Measurements from ENCODE around the gene SLC6A18. TPM values are rescaled to one million over a fixed set of nuclear protein-coding genes. Genes with fewer than 3 reads are reported as not detected.
A peak's percentile ranks its signal among the peaks of the same experiment; 100 is the strongest.

The SLC6A18 gene
- total and polyA plus RNA-seq, 2 of the 13 experiments (the other 11 are each of a cell fraction or from before 2014, with no cell fraction given): not detected

DNA sequence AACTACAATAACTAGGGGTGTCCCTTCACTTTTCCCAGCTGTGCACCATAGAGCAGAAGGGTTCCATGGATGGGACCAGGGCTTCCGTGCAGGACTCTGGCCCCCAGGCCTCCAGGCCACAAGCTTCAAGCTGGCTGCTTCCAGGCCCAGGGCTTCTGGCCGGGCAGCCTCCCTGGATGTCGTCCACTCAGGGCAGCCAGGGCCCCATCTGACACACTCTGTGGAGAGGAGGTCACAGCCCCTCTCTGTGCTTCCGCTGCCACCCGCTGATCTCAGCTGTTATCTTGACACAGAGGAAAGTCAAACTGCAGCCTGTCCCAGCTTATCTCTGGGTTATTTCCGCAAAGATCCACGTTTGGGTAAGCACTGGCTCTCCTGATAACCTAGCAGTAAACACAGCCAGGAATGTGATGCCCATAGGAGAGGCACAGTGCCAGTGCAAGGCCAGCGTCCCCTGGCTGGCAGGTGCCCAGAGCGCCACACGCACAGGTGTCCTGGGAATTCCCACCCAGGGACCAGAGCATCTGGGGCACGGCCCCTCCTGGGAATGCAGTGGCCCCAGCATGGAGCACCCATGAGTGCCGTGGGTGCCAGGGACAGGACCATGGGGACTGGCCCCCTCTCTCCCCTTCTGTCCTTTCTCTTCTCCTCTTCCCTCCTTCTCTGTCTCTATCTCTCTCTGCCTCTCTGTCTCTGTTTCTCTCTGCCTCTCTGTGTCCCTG lies 39.4 kb upstream of the SLC6A18 start (continued):
- TF ChIP-seq, protein P1, sequence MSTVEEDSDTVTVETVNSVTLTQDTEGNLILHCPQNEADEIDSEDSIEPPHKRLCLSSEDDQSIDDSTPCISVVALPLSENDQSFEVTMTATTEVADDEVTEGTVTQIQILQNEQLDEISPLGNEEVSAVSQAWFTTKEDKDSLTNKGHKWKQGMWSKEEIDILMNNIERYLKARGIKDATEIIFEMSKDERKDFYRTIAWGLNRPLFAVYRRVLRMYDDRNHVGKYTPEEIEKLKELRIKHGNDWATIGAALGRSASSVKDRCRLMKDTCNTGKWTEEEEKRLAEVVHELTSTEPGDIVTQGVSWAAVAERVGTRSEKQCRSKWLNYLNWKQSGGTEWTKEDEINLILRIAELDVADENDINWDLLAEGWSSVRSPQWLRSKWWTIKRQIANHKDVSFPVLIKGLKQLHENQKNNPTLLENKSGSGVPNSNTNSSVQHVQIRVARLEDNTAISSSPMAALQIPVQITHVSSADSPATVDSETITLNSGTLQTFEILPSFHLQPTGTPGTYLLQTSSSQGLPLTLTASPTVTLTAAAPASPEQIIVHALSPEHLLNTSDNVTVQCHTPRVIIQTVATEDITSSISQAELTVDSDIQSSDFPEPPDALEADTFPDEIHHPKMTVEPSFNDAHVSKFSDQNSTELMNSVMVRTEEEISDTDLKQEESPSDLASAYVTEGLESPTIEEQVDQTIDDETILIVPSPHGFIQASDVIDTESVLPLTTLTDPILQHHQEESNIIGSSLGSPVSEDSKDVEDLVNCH (CRISPR knock-in tag; IDR thresholded peaks at IDR 0.05): no peak
- TF ChIP-seq ZNF558 (CRISPR knock-in tag; IDR thresholded peaks at IDR 0.05; ENCODE audit: borderline replicate concordance) (no peak), SPEN (CRISPR knock-in tag; IDR thresholded peaks at IDR 0.05; ENCODE audit: low read depth) (no peak; the same call in 1 of the 2 replicates), FOSL1 (CRISPR knock-in tag; IDR thresholded peaks at IDR 0.05; ENCODE audit: borderline replicate concordance) (peak; percentile 12; the same call in 1 of the 2 replicates), PHF20 (CRISPR knock-in tag; IDR thresholded peaks at IDR 0.05) (peak; percentile 49; the same call in 1 of the 2 replicates), IRX3 (CRISPR knock-in tag; IDR thresholded peaks at IDR 0.05; ENCODE audit: borderline replicate concordance, low read depth) (0 out of 2 replicates have a peak, but pooled peaks have one; percentile 30), AKAP8 (CRISPR knock-in tag; IDR thresholded peaks at IDR 0.05) (no peak), RXRB (CRISPR knock-in tag; IDR thresholded peaks at IDR 0.05; ENCODE audit: borderline replicate concordance) (peak; percentile 87), NCOA2 (CRISPR knock-in tag; IDR thresholded peaks at IDR 0.05) (peak; percentile 81), BORCS8-MEF2B (CRISPR knock-in tag; IDR thresholded peaks at IDR 0.05) (0 out of 2 replicates have a peak, but pooled peaks have one; percentile 60), ZNF557 (CRISPR knock-in tag; IDR thresholded peaks at IDR 0.05) (no peak; the same call in 1 of the 2 replicates), NONO (IDR thresholded peaks at IDR 0.05) (no peak), NONO (CRISPR knock-in tag; conservative IDR thresholded peaks at IDR 0.05) (peak; percentile 62), ETV6 (CRISPR knock-in tag; conservative IDR thresholded peaks at IDR 0.05) (peak; percentile 83; the same call in 1 of the 2 replicates)
- TF ChIP-seq, protein P2, sequence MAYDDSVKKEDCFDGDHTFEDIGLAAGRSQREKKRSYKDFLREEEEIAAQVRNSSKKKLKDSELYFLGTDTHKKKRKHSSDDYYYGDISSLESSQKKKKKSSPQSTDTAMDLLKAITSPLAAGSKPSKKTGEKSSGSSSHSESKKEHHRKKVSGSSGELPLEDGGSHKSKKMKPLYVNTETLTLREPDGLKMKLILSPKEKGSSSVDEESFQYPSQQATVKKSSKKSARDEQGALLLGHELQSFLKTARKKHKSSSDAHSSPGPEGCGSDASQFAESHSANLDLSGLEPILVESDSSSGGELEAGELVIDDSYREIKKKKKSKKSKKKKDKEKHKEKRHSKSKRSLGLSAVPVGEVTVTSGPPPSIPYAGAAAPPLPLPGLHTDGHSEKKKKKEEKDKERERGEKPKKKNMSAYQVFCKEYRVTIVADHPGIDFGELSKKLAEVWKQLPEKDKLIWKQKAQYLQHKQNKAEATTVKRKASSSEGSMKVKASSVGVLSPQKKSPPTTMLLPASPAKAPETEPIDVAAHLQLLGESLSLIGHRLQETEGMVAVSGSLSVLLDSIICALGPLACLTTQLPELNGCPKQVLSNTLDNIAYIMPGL (CRISPR knock-in tag; IDR thresholded peaks at IDR 0.05; ENCODE audit: borderline replicate concordance in 1 of 2, low read depth in 1 of 2): peak; percentile 42 to 50; a peak in 1 of 4 replicates
- TF ChIP-seq, protein P3, sequence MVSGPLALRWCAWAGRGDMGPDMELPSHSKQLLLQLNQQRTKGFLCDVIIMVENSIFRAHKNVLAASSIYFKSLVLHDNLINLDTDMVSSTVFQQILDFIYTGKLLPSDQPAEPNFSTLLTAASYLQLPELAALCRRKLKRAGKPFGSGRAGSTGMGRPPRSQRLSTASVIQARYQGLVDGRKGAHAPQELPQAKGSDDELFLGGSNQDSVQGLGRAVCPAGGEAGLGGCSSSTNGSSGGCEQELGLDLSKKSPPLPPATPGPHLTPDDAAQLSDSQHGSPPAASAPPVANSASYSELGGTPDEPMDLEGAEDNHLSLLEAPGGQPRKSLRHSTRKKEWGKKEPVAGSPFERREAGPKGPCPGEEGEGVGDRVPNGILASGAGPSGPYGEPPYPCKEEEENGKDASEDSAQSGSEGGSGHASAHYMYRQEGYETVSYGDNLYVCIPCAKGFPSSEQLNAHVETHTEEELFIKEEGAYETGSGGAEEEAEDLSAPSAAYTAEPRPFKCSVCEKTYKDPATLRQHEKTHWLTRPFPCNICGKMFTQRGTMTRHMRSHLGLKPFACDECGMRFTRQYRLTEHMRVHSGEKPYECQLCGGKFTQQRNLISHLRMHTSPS (CRISPR knock-in tag; IDR thresholded peaks at IDR 0.05; ENCODE audit: low read depth): peak; percentile 100
- TF ChIP-seq, protein P4, sequence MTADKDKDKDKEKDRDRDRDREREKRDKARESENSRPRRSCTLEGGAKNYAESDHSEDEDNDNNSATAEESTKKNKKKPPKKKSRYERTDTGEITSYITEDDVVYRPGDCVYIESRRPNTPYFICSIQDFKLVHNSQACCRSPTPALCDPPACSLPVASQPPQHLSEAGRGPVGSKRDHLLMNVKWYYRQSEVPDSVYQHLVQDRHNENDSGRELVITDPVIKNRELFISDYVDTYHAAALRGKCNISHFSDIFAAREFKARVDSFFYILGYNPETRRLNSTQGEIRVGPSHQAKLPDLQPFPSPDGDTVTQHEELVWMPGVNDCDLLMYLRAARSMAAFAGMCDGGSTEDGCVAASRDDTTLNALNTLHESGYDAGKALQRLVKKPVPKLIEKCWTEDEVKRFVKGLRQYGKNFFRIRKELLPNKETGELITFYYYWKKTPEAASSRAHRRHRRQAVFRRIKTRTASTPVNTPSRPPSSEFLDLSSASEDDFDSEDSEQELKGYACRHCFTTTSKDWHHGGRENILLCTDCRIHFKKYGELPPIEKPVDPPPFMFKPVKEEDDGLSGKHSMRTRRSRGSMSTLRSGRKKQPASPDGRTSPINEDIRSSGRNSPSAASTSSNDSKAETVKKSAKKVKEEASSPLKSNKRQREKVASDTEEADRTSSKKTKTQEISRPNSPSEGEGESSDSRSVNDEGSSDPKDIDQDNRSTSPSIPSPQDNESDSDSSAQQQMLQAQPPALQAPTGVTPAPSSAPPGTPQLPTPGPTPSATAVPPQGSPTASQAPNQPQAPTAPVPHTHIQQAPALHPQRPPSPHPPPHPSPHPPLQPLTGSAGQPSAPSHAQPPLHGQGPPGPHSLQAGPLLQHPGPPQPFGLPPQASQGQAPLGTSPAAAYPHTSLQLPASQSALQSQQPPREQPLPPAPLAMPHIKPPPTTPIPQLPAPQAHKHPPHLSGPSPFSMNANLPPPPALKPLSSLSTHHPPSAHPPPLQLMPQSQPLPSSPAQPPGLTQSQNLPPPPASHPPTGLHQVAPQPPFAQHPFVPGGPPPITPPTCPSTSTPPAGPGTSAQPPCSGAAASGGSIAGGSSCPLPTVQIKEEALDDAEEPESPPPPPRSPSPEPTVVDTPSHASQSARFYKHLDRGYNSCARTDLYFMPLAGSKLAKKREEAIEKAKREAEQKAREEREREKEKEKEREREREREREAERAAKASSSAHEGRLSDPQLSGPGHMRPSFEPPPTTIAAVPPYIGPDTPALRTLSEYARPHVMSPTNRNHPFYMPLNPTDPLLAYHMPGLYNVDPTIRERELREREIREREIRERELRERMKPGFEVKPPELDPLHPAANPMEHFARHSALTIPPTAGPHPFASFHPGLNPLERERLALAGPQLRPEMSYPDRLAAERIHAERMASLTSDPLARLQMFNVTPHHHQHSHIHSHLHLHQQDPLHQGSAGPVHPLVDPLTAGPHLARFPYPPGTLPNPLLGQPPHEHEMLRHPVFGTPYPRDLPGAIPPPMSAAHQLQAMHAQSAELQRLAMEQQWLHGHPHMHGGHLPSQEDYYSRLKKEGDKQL (CRISPR knock-in tag; IDR thresholded peaks at IDR 0.05; ENCODE audit: low read depth): no peak

Data from HepG2 (cell line).